PC-3 (cell line): ENCODE results near the gene HPCA. TPM values are rescaled to one million over a fixed set of nuclear protein-coding genes. Genes with fewer than 3 reads are reported as not detected.

Experiments
- ATAC-seq: fragments of 200-7000 bp; cut with Tn5 transposase; 2 replicates; pipeline ENCODE4 v1.9.1; 2020; ENCODE audit warnings: mild to moderate bottlenecking, moderate library complexity
- BruUV-seq: library from RNA; stranded (reverse); fragments of 400-500 nt; replicated peaks from 2 replicates; lab custom pipeline; 2021; lab: Mats Ljungman, UMichigan
- CTCF ChIA-PET: fragments of 300-600 bp; sonication (Branson Sonifier 250); formaldehyde crosslinking; loops from one replicate; lab custom pipeline; 2022; ENCODE audit warnings: antibody characterized with exemption; lab: Charles Lee
- POLR2A ChIA-PET: fragments of 300-600 bp; sonication (Branson Sonifier 250); formaldehyde crosslinking; loops from one replicate; lab custom pipeline; 2022; ENCODE audit warnings: antibody characterized with exemption; ENCODE audit not compliant: unreplicated experiment; lab: Charles Lee
- DNase-seq: peaks from one replicate; pipeline ENCODE4 v3.0.0-alpha.2; 2015
- H2AFZ ChIP-seq: fragments of 300-600 bp; sonication (generic); 2 replicates; pipeline ENCODE4 v1.6.0; 2016; ENCODE audit warnings: antibody characterized with exemption, low read length
- H3F3A ChIP-seq: fragments of 300-600 bp; sonication (generic); one replicate; pipeline ENCODE4 v1.6.0; 2017; ENCODE audit warnings: antibody characterized with exemption, low read length, control low read depth, mild to moderate bottlenecking; ENCODE audit not compliant: unreplicated experiment
- H3K27ac ChIP-seq: fragments of 300-600 bp; sonication (generic); 2 replicates; pipeline ENCODE4 v1.5.1; 2016; ENCODE audit warnings: mild to moderate bottlenecking, low read length
- H3K27me3 ChIP-seq: fragments of 300-600 bp; sonication (generic); 2 replicates; pipeline ENCODE4 v1.6.1; 2016; ENCODE audit warnings: low read length, mixed read lengths
- H3K36me3 ChIP-seq: fragments of 300-600 bp; sonication (generic); 2 replicates; pipeline ENCODE4 v1.6.1; 2016; ENCODE audit warnings: low read depth, mixed run types, low read length, mixed read lengths
- H3K4me1 ChIP-seq: fragments of 300-600 bp; sonication (generic); 2 replicates; pipeline ENCODE4 v1.5.1; 2016; ENCODE audit warnings: low read length; ENCODE audit not compliant: insufficient read depth
- H3K4me2 ChIP-seq: fragments of 300-600 bp; sonication (generic); 2 replicates; pipeline ENCODE4 v1.6.0; 2016; ENCODE audit warnings: low read length
- H3K4me3 ChIP-seq: fragments of 300-600 bp; sonication (generic); 2 replicates; pipeline ENCODE4 v1.5.1; 2016; ENCODE audit warnings: mild to moderate bottlenecking, low read length, mixed read lengths
- H3K79me2 ChIP-seq: fragments of 300-600 bp; sonication (generic); 2 replicates; pipeline ENCODE4 v1.6.1; 2017; ENCODE audit warnings: low read length, mixed read lengths
- H3K9ac ChIP-seq: fragments of 300-600 bp; sonication (generic); 2 replicates; pipeline ENCODE4 v1.6.0; 2016; ENCODE audit warnings: mild to moderate bottlenecking, low read length
- H3K9me2 ChIP-seq: fragments of 300-600 bp; sonication (generic); replicated peaks from 2 replicates; pipeline ENCODE4 v1.6.1; 2016; ENCODE audit warnings: mixed run types, low read length, mixed read lengths
- H3K9me3 ChIP-seq: fragments of 300-600 bp; sonication (generic); 2 replicates; pipeline ENCODE4 v1.6.1; 2016; ENCODE audit warnings: low read length, mixed read lengths
- H4K20me1 ChIP-seq: fragments of 300-600 bp; sonication (generic); 2 replicates; pipeline ENCODE4 v1.6.1; 2016; ENCODE audit warnings: low read length, mixed read lengths
- CTCF ChIP-seq: fragments of 300-600 bp; sonication (generic); conservative IDR thresholded peaks from 2 replicates; pipeline ENCODE4 v1.5.1; 2017; ENCODE audit warnings: antibody characterized with exemption, low read depth, mild to moderate bottlenecking, low read length
- EZH2 ChIP-seq: fragments of 300-600 bp; sonication (generic); IDR thresholded peaks from one replicate; pipeline ENCODE4 v1.6.1; 2017; ENCODE audit warnings: antibody characterized with exemption, mild to moderate bottlenecking, low read length; ENCODE audit not compliant: unreplicated experiment
- EZH2phosphoT487 ChIP-seq: fragments of 300-600 bp; sonication (generic); IDR thresholded peaks from 2 replicates; pipeline ENCODE4 v1.6.1; 2018; ENCODE audit warnings: mild to moderate bottlenecking, antibody characterized with exemption, low read length, borderline replicate concordance
- intact Hi-C: fragments of 100-400 bp; cut with micrococcal nuclease; formaldehyde crosslinking; loops from 2 replicates; pipeline ENCODE4 v1.9.0; 2023
- total RNA-seq: library from RNA; depleted of rRNA; stranded (reverse); fragments of >200 nt; gene quantifications from 2 replicates; pipeline ENCODE4 v1.2.3, GENCODE V29; 2014

The HPCA gene
- total RNA-seq, 1 experiment from 2014 or later, result not detected

- intact Hi-C loops, result no loop called here
- Histone ChIP-seq H2AFZ (no peak overlapping the region), H3K4me3 (no peak overlapping the region), H3K27me3 (no peaks in the 10 kb centered on the region), H3F3A (no peaks in the 10 kb centered on the region), H3K9me2 (no peaks in the 10 kb centered on the region), H3K9ac (no peak overlapping the region), H3K4me2 (no peak overlapping the region), H3K36me3 (no peaks in the 10 kb centered on the region), H4K20me1 (no peaks in the 10 kb centered on the region), H3K27ac (no peak overlapping the region), H3K4me1 (no peaks in the 10 kb centered on the region), H3K79me2 (no peaks in the 10 kb centered on the region), H3K9me3 (no peaks in the 10 kb centered on the region)
- BruUV-seq, result no TSS peak
- DNase-seq, result no peak
- ATAC-seq, result no peak
- ChIA-PET POLR2A (no interaction called here), CTCF (no interaction called here)
- TF ChIP-seq CTCF (no peak), EZH2 (no peak), EZH2phosphoT487 (no peak)
Observed at GRCh38 chr1:32863218-32863880, 22.9 kb upstream of the HPCA start.

- Histone ChIP-seq H3K79me2 (no peaks in the 10 kb centered on the region), H3K4me1 (no peaks in the 10 kb centered on the region), H3K36me3 (no peaks in the 10 kb centered on the region), H3K27me3 (no peaks in the 10 kb centered on the region), H3K4me3 (no peak overlapping the region), H3K9me2 (no peaks in the 10 kb centered on the region), H3K4me2 (no peak overlapping the region), H2AFZ (no peak overlapping the region), H3K9me3 (no peaks in the 10 kb centered on the region), H4K20me1 (no peaks in the 10 kb centered on the region), H3F3A (no peaks in the 10 kb centered on the region), H3K27ac (no peak overlapping the region), H3K9ac (no peak overlapping the region)
- CTCF ChIA-PET, result no interaction called here
- POLR2A ChIA-PET, result no interaction called here
- intact Hi-C loops, result no loop called here
- ATAC-seq (no peak), DNase-seq (no peak)
- TF ChIP-seq EZH2phosphoT487 (no peak), EZH2 (no peak), CTCF (no peak)
- BruUV-seq, result no TSS peak
Observed at GRCh38 chr1:32863881-32864245, 22.4 kb upstream of the HPCA start.

GRCh38 chr1:32864375-32865019 is 21.8 kb upstream of the HPCA start:
- no peak for TF ChIP-seq EZH2
- no peak for TF ChIP-seq EZH2phosphoT487
- no peak for TF ChIP-seq CTCF
- ATAC-seq (no peak), DNase-seq (no peak)
- ChIA-PET CTCF (no interaction called here), POLR2A (no interaction called here)
- Histone ChIP-seq H3K4me2 (no peak overlapping the region), H3F3A (no peaks in the 10 kb centered on the region), H3K4me1 (no peaks in the 10 kb centered on the region), H3K9ac (no peak overlapping the region), H3K4me3 (no peak overlapping the region), H3K9me3 (no peaks in the 10 kb centered on the region), H3K9me2 (no peaks in the 10 kb centered on the region), H3K36me3 (no peaks in the 10 kb centered on the region), H3K79me2 (no peaks in the 10 kb centered on the region), H3K27ac (no peak overlapping the region), H3K27me3 (no peaks in the 10 kb centered on the region), H4K20me1 (no peaks in the 10 kb centered on the region), H2AFZ (no peak overlapping the region)
- BruUV-seq, result no TSS peak
- intact Hi-C loops, result no loop called here
